Body of pancreas (tissue), 4 donors: Measurements from ENCODE around the gene LRFN4. TPM values are rescaled to one million over a fixed set of nuclear protein-coding genes. Genes with fewer than 3 reads are reported as not detected.
A peak's percentile ranks its signal among the peaks of the same experiment; 100 is the strongest.

Source experiments
- ATAC-seq: fragments of 150-250 bp; one replicate; pipeline ENCODE4 v1.9.1; 2016
- DNase-seq, 4 donors: peaks; one replicate each; pipeline ENCODE4 v3.0.0-alpha.2; 2019
- H3K27ac ChIP-seq, 4 donors: fragments of 200-600 bp; sonication (generic); 1 replicate in 3 of 4; 2 replicates in 1 of 4; pipeline versions ENCODE4 v1.5.1 to v1.6.1; 2016 to 2019; ENCODE audit warnings: mild to moderate bottlenecking in 1 of 4, mixed read lengths in 1 of 4, moderate library complexity in 1 of 4
- H3K27me3 ChIP-seq, 2 donors: fragments of 200-600 bp; sonication (generic); one replicate each; pipeline ENCODE4 v1.6.0; 2016; ENCODE audit warnings: mild to moderate bottlenecking in 1 of 2
- H3K36me3 ChIP-seq, 2 donors: fragments of 200-600 bp; sonication (generic); replicated peaks in 1 of 2; 2 replicates each; pipeline ENCODE4 v1.5.1; 2016; ENCODE audit warnings: low read depth in 2 of 2; ENCODE audit not compliant: insufficient read depth in 1 of 2
- H3K4me1 ChIP-seq: fragments of 200-600 bp; sonication (generic); one replicate; pipeline ENCODE4 v1.6.0; 2016
- H3K4me3 ChIP-seq, 2 donors: fragments of 200-600 bp; sonication (generic); 1 replicate in 1 of 2; 2 replicates in 1 of 2; pipeline ENCODE4 v1.5.1; 2016 to 2019
- H3K9me3 ChIP-seq, 3 donors: fragments of 200-600 bp; sonication (generic); 1 replicate in 2 of 3; 2 replicates in 1 of 3; pipeline ENCODE4 v1.5.1; 2016
- CTCF ChIP-seq, 7 experiments: fragments of 450-650 bp in 4 of 7; fragments of 200-600 bp in 3 of 7; sonication (generic) in 3 of 7; IDR thresholded peaks; one replicate each; pipeline ENCODE4 v1.5.1; 2016 to 2019; ENCODE audit warnings: antibody characterized with exemption in 7 of 7
- POLR2A ChIP-seq, 3 donors: fragments of 450-650 bp; IDR thresholded peaks; one replicate each; pipeline ENCODE4 v1.6.1; 2016; ENCODE audit warnings: antibody characterized with exemption in 3 of 3, mild to moderate bottlenecking in 2 of 3
- WGBS, 2 donors: methylation state at CpG; one replicate each; pipeline ENCODE4 v1.1.5; 2017; 5-methylcytosine and 5-hydroxymethylcytosine counted together
- intact Hi-C: fragments of 100-400 bp; cut with DNase I; formaldehyde crosslinking; loops from one replicate; pipeline ENCODE4 v1.15.1; 2023
- total RNA-seq, 2 donors: library from RNA; depleted of rRNA; stranded (reverse); fragments of >200 nt; gene quantifications; one replicate each; pipeline ENCODE4 v1.1.0, GENCODE V29; 2016

The LRFN4 gene
- total RNA-seq, 2 donors from 2014 or later: 2.3 to 3.0 TPM

GRCh38 chr11:66888282-66888681 lies 31.4 kb downstream of the LRFN4 start:
- Histone ChIP-seq H3K36me3 (no peaks in the 10 kb centered on the region), H3K4me3 (no peak overlapping the region), H3K27ac (no peak overlapping the region), H3K9me3 (no peaks in the 10 kb centered on the region), H3K4me1 (peaks cover 3% of the 10 kb centered on the region), H3K27me3 (no peaks in the 10 kb centered on the region)
- 83% methylated on average over 10 of the region's 10 CpGs for WGBS, 2 donors
- intact Hi-C loops: no loop called here
- ATAC-seq (no peak), DNase-seq (no peak)
- no peak for TF ChIP-seq CTCF (IDR thresholded peaks at IDR 0.05)
- TF ChIP-seq POLR2A (IDR thresholded peaks at IDR 0.05): no peak

GRCh38 chr11:66889960-66890359 lies 33.1 kb downstream of the LRFN4 start:
- no peak for DNase-seq
- no peaks in the 10 kb centered on the region for H3K27me3 ChIP-seq
- H3K36me3 ChIP-seq: no peaks in the 10 kb centered on the region
- peaks cover 3% of the 10 kb centered on the region for H3K4me1 ChIP-seq
- no peak overlapping the region for H3K27ac ChIP-seq
- intact Hi-C loops: no loop called here
- no peak for ATAC-seq
- H3K4me3 ChIP-seq: no peak overlapping the region
- WGBS, 2 donors: 83 to 89% methylated on average over 8 of the region's 8 CpGs
- H3K9me3 ChIP-seq: no peaks in the 10 kb centered on the region
- TF ChIP-seq CTCF (IDR thresholded peaks at IDR 0.05) (no peak), POLR2A (IDR thresholded peaks at IDR 0.05) (no peak)

- 72 to 80% methylated on average over 11 to 14 of the region's 14 CpGs for WGBS, 2 donors
- H3K27ac ChIP-seq: no peak overlapping the region
- TF ChIP-seq POLR2A (IDR thresholded peaks at IDR 0.05): no peak
- TF ChIP-seq CTCF (IDR thresholded peaks at IDR 0.05): no peak
- no peaks in the 10 kb centered on the region for H3K36me3 ChIP-seq
- intact Hi-C loops: no loop called here
- peak; percentile 89 for ATAC-seq
- peaks cover 3% of the 10 kb centered on the region for H3K4me1 ChIP-seq
- no peaks in the 10 kb centered on the region for H3K27me3 ChIP-seq
- no peaks in the 10 kb centered on the region for H3K9me3 ChIP-seq
- DNase-seq: peak; percentile 63 to 76 (median 69)
- H3K4me3 ChIP-seq: no peak overlapping the region
These were observed 35.2 kb downstream of the LRFN4 start for GRCh38 chr11:66891851-66892660.

GRCh38 chr11:66892911-66893310 lies 36.0 kb downstream of the LRFN4 start:
- peaks cover 3% of the 10 kb centered on the region for H3K4me1 ChIP-seq
- H3K27me3 ChIP-seq: no peaks in the 10 kb centered on the region
- intact Hi-C loops: no loop called here
- TF ChIP-seq POLR2A (IDR thresholded peaks at IDR 0.05) (no peak), CTCF (IDR thresholded peaks at IDR 0.05) (no peak)
- H3K27ac ChIP-seq: no peak overlapping the region
- WGBS, 2 donors: 57 to 73% methylated on average over 4 to 6 of the region's 6 CpGs
- no peak overlapping the region for H3K4me3 ChIP-seq
- DNase-seq: no peak
- no peaks in the 10 kb centered on the region for H3K36me3 ChIP-seq
- no peaks in the 10 kb centered on the region for H3K9me3 ChIP-seq
- no peak for ATAC-seq

- Histone ChIP-seq H3K4me3 (no peak overlapping the region), H3K27me3 (no peaks in the 10 kb centered on the region), H3K4me1 (peaks cover 3% of the 10 kb centered on the region), H3K36me3 (no peaks in the 10 kb centered on the region), H3K27ac (no peak overlapping the region), H3K9me3 (no peaks in the 10 kb centered on the region)
- ATAC-seq: no peak
- intact Hi-C loops: no loop called here
- no peak for DNase-seq
- WGBS, 2 donors: 67 to 91% methylated on average over 2 of the region's 2 CpGs
- no peak for TF ChIP-seq CTCF (IDR thresholded peaks at IDR 0.05)
- TF ChIP-seq POLR2A (IDR thresholded peaks at IDR 0.05): no peak
These were observed 37.3 kb downstream of the LRFN4 start for GRCh38 chr11:66894141-66894540.
